ENCODE data around the gene TIMM22.
"Not testable (repeated sequence)": the region's sequence is repeated elsewhere in the genome, so short reads cannot be mapped to it uniquely, and the experiment has no call there.

The TIMM22 gene

GRCh38 chr17:979212-979538 lies 17.8 kb upstream of the TIMM22 start:
- no peaks in the 10 kb centered on the region for H3K9me3 ChIP-seq
- H3K27me3 ChIP-seq (ENCODE audit: low read depth), result no peaks in the 10 kb centered on the region
- H3K4me3 ChIP-seq, result peak overlapping the region; percentile 85
- peaks cover 14% of the 10 kb centered on the region for H3K4me1 ChIP-seq
- H3K36me3 ChIP-seq (replicated peaks), result no peaks in the 10 kb centered on the region
- in situ Hi-C loops (cut with MboI; ENCODE audit: low sequenced_read_pairs), result no loop called here
- no peak for DNase-seq (ENCODE audit: low spot score in 2 of 2)

GRCh38 chr17:979539-980405 lies 17.2 kb upstream of the TIMM22 start, which contains the start of gene NXN:
TSS of gene NXN (minus strand) at chr17:979776.
- H3K36me3 ChIP-seq (replicated peaks), result no peaks in the 10 kb centered on the region
- peak; percentile 68 to 92 for DNase-seq (ENCODE audit: low spot score in 2 of 2)
- no peaks in the 10 kb centered on the region for H3K9me3 ChIP-seq
- peak within 1 kb of the TSS; percentile 85 for H3K4me3 ChIP-seq
- H3K27me3 ChIP-seq (ENCODE audit: low read depth), result no peaks in the 10 kb centered on the region
- peaks cover 14% of the 10 kb centered on the region for H3K4me1 ChIP-seq
- in situ Hi-C loops (cut with MboI; ENCODE audit: low sequenced_read_pairs), result no loop called here

GRCh38 chr17:980406-981291 lies 16.3 kb upstream of the TIMM22 start:
- no peaks in the 10 kb centered on the region for H3K27me3 ChIP-seq (ENCODE audit: low read depth)
- H3K4me1 ChIP-seq, result peaks cover 14% of the 10 kb centered on the region
- no peaks in the 10 kb centered on the region for H3K9me3 ChIP-seq
- DNase-seq (ENCODE audit: low spot score in 2 of 2), result peak; percentile 86 to 88
- peak overlapping the region; percentile 45 for H3K4me3 ChIP-seq
- in situ Hi-C loops (cut with MboI; ENCODE audit: low sequenced_read_pairs), result no loop called here
- H3K36me3 ChIP-seq (replicated peaks), result no peaks in the 10 kb centered on the region

- H3K27me3 ChIP-seq (ENCODE audit: low read depth), result no peaks in the 10 kb centered on the region
- no peak for DNase-seq (ENCODE audit: low spot score in 2 of 2)
- in situ Hi-C loops (cut with MboI; ENCODE audit: low sequenced_read_pairs), result no loop called here
- no peak overlapping the region for H3K4me3 ChIP-seq
- H3K4me1 ChIP-seq, result peaks cover 14% of the 10 kb centered on the region
- no peaks in the 10 kb centered on the region for H3K9me3 ChIP-seq
- no peaks in the 10 kb centered on the region for H3K36me3 ChIP-seq (replicated peaks)
Observed at GRCh38 chr17:981292-981658, 15.7 kb upstream of the TIMM22 start.

- Histone ChIP-seq H3K36me3 (replicated peaks) (no peaks in the 10 kb centered on the region), H3K27me3 (ENCODE audit: low read depth) (no peaks in the 10 kb centered on the region), H3K4me3 (no peak overlapping the region), H3K4me1 (peaks cover 10% of the 10 kb centered on the region), H3K9me3 (no peaks in the 10 kb centered on the region)
- no peak for DNase-seq (ENCODE audit: low spot score in 2 of 2)
- in situ Hi-C loops (cut with MboI; ENCODE audit: low sequenced_read_pairs), result no loop called here
Observed at GRCh38 chr17:983921-984320, 13.0 kb upstream of the TIMM22 start.

GRCh38 chr17:986322-986929 lies 10.5 kb upstream of the TIMM22 start:
- in situ Hi-C loops (cut with MboI; ENCODE audit: low sequenced_read_pairs), result loop anchor here (5.0 kb wide), 1 partner anchor 189 kb away; no protein-coding TSS in a partner anchor
- Histone ChIP-seq H3K36me3 (replicated peaks) (no peaks in the 10 kb centered on the region), H3K9me3 (no peaks in the 10 kb centered on the region), H3K27me3 (ENCODE audit: low read depth) (no peaks in the 10 kb centered on the region), H3K4me1 (no peaks in the 10 kb centered on the region), H3K4me3 (no peak overlapping the region)
- no peak for DNase-seq (ENCODE audit: low spot score in 2 of 2)

- Histone ChIP-seq H3K27me3 (ENCODE audit: low read depth) (no peaks in the 10 kb centered on the region), H3K9me3 (no peaks in the 10 kb centered on the region), H3K4me1 (no peaks in the 10 kb centered on the region), H3K4me3 (no peak overlapping the region), H3K36me3 (replicated peaks) (no peaks in the 10 kb centered on the region)
- no peak for DNase-seq (ENCODE audit: low spot score in 2 of 2)
- in situ Hi-C loops (cut with MboI; ENCODE audit: low sequenced_read_pairs), result loop anchor here (5.0 kb wide), 1 partner anchor 191 kb away; no protein-coding TSS in a partner anchor
Observed at GRCh38 chr17:987931-988330, 9.0 kb upstream of the TIMM22 start.

GRCh38 chr17:988561-988960 lies 8.4 kb upstream of the TIMM22 start:
- no peak overlapping the region for H3K4me3 ChIP-seq
- no peaks in the 10 kb centered on the region for H3K36me3 ChIP-seq (replicated peaks)
- no peaks in the 10 kb centered on the region for H3K27me3 ChIP-seq (ENCODE audit: low read depth)
- in situ Hi-C loops (cut with MboI; ENCODE audit: low sequenced_read_pairs), result loop anchor here (5.0 kb wide), 1 partner anchor 191 kb away; no protein-coding TSS in a partner anchor
- no peaks in the 10 kb centered on the region for H3K9me3 ChIP-seq
- no peaks in the 10 kb centered on the region for H3K4me1 ChIP-seq
- no peak for DNase-seq (ENCODE audit: low spot score in 2 of 2)

- in situ Hi-C loops (cut with MboI; ENCODE audit: low sequenced_read_pairs), result no loop called here
- no peak for DNase-seq (ENCODE audit: low spot score in 2 of 2)
- H3K27me3 ChIP-seq (ENCODE audit: low read depth), result no peaks in the 10 kb centered on the region
- no peak overlapping the region for H3K4me3 ChIP-seq
- peaks cover 3% of the 10 kb centered on the region; the same call in 1 of the 2 replicates for H3K36me3 ChIP-seq (replicated peaks)
- H3K9me3 ChIP-seq, result no peaks in the 10 kb centered on the region
- H3K4me1 ChIP-seq, result no peaks in the 10 kb centered on the region
Observed at GRCh38 chr17:992933-993332, 4.0 kb upstream of the TIMM22 start.

- H3K4me1 ChIP-seq; in situ Hi-C loops (cut with MboI; ENCODE audit: low sequenced_read_pairs); DNase-seq (ENCODE audit: low spot score in 2 of 2); H3K27me3 ChIP-seq (ENCODE audit: low read depth); H3K9me3 ChIP-seq; H3K4me3 ChIP-seq: not testable (repeated sequence)
- H3K36me3 ChIP-seq (replicated peaks), result peaks cover 13% of the 10 kb centered on the region
Observed at GRCh38 chr17:995324-995723, 1.6 kb upstream of the TIMM22 start.

GRCh38 chr17:998111-998510 lies 1.2 kb downstream of the TIMM22 start:
- DNase-seq (ENCODE audit: low spot score in 2 of 2), result no peak
- no peaks in the 10 kb centered on the region for H3K4me1 ChIP-seq
- H3K27me3 ChIP-seq (ENCODE audit: low read depth), result no peaks in the 10 kb centered on the region
- peaks cover 39% of the 10 kb centered on the region for H3K36me3 ChIP-seq (replicated peaks)
- peak overlapping the region; percentile 89 for H3K4me3 ChIP-seq
- in situ Hi-C loops (cut with MboI; ENCODE audit: low sequenced_read_pairs), result no loop called here
- no peaks in the 10 kb centered on the region for H3K9me3 ChIP-seq

- Histone ChIP-seq H3K27me3 (ENCODE audit: low read depth) (no peaks in the 10 kb centered on the region), H3K9me3 (no peaks in the 10 kb centered on the region), H3K4me3 (no peak overlapping the region), H3K36me3 (replicated peaks) (peaks cover 52% of the 10 kb centered on the region), H3K4me1 (no peaks in the 10 kb centered on the region)
- no peak for DNase-seq (ENCODE audit: low spot score in 2 of 2)
- in situ Hi-C loops (cut with MboI; ENCODE audit: low sequenced_read_pairs), result no loop called here
Observed at GRCh38 chr17:1000597-1001461, 3.9 kb downstream of the TIMM22 start.

Data from HAP-1 (cell line).